ENCODE data around the gene KLHDC3.

Gene KLHDC3

DNA sequence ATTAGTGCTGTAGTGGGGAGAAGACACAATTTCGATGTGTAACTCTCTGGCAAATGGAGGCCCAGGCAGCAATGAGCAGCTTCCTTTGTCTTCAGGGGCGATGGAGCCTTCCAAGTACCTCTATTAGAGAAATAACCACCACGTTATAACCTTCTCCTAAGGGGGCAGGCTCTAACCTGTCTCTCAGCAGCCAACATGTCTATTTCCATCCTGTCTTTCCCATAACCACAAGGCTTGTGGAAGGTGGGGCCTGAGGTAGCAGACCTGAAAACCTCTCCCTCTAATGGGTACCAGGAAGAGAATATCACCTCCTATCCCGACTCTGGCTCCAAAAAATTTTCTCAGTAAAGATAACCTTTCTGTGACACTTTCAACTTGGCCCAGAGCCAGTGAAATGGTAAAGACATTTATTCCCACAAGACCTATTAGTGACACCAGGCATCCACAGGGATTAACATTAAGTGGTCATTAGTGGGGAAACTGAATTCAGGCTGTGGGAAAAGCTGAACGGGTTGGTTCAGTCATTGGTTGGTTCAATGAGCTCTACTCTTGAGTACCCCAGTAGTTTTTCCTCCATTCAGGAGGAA lies 39.0 kb upstream of the KLHDC3 start:
- Histone ChIP-seq H3K36me3 (ENCODE audit: control insufficient read depth, insufficient read depth, low read length) (no peaks in the 10 kb centered on the region), H3K4me1 (ENCODE audit: control insufficient read depth, insufficient read depth, low read length, poor library complexity, severe bottlenecking) (peaks cover 15% of the 10 kb centered on the region), H3K27me3 (replicated peaks; ENCODE audit: control insufficient read depth, insufficient read depth, low read length, poor library complexity, severe bottlenecking) (no peaks in the 10 kb centered on the region), H3K27ac (ENCODE audit: insufficient read depth, low read length, poor library complexity, severe bottlenecking) (no peak overlapping the region), H3K9me3 (ENCODE audit: control insufficient read depth, low read length) (no peaks in the 10 kb centered on the region), H3K4me3 (ENCODE audit: insufficient read depth, low read depth, low read length, poor library complexity, severe bottlenecking) (no peak overlapping the region)
- no peak for DNase-seq

DNA sequence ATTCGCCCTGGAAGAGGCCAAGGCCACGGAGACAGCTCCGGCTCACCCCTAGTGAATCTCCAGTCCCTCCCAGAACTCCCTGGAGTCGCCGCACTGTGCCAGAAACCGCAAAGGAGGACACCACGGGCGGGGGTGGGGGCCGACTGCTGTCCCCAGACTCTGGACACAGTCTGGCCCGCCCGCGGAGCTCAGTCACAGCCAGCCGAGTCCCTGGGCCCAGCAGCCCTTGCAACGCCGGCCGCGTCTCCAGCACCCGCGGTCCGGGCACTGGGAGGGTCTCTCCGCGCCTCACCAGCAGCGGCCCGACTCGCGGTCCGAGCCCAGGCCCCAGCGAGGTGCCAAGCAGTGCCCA lies 35.6 kb upstream of the KLHDC3 start:
- Histone ChIP-seq H3K36me3 (ENCODE audit: control insufficient read depth, insufficient read depth, low read length) (no peaks in the 10 kb centered on the region), H3K4me3 (ENCODE audit: insufficient read depth, low read depth, low read length, poor library complexity, severe bottlenecking) (peak overlapping the region; percentile 80), H3K4me1 (ENCODE audit: control insufficient read depth, insufficient read depth, low read length, poor library complexity, severe bottlenecking) (peaks cover 22% of the 10 kb centered on the region), H3K27me3 (replicated peaks; ENCODE audit: control insufficient read depth, insufficient read depth, low read length, poor library complexity, severe bottlenecking) (no peaks in the 10 kb centered on the region), H3K9me3 (ENCODE audit: control insufficient read depth, low read length) (no peaks in the 10 kb centered on the region), H3K27ac (ENCODE audit: insufficient read depth, low read length, poor library complexity, severe bottlenecking) (peak overlapping the region; percentile 83)
- DNase-seq, result no peak

DNA sequence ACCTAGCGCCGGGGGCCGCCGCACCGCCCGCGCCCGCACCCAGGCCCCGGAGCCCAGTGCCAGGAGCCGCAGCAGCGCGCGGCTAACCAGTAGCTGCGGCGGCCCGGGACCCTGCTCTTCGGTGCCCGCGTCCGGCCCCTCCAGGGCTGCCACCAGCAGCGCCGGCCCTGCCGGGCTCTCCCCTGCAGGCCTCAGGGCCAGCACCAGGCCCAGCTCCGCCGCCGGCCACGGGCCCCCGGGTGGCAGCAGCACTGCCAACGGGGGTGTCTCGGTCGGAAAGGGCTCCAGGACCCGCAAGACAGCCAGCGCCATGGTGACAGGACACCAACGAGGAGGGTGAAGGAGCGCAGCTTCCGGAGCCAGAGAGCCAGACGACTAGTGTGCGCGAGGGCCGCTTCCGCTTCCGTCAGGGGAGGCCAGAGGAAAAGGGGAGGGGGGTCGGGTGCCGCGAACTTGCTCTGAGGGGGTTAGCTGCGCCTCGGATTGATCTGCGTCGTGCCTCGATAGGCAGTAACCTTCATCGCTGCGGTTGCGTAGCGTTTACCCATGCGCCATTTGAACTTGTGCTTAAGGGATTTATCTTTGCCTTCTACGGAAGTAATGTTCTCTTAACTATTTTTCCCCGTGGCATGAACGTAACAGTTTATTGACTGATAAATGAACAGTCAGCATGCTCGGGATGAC lies 35.1 kb upstream of the KLHDC3 start, which contains the start of gene PEX6:
Gene PEX6, minus strand, starts transcription at position 343 of the 684 bp plus-strand sequence. Its CDS starts 31 bp downstream, at position 312.
- Histone ChIP-seq H3K4me1 (ENCODE audit: control insufficient read depth, insufficient read depth, low read length, poor library complexity, severe bottlenecking) (peaks cover 27% of the 10 kb centered on the region), H3K36me3 (ENCODE audit: control insufficient read depth, insufficient read depth, low read length) (no peaks in the 10 kb centered on the region), H3K9me3 (ENCODE audit: control insufficient read depth, low read length) (no peaks in the 10 kb centered on the region), H3K27ac (ENCODE audit: insufficient read depth, low read length, poor library complexity, severe bottlenecking) (peak within 1 kb of the TSS; percentile 83), H3K27me3 (replicated peaks; ENCODE audit: control insufficient read depth, insufficient read depth, low read length, poor library complexity, severe bottlenecking) (no peaks in the 10 kb centered on the region), H3K4me3 (ENCODE audit: insufficient read depth, low read depth, low read length, poor library complexity, severe bottlenecking) (peak within 1 kb of the TSS; percentile 80)
- DNase-seq, result peak; percentile 86 to 90 (median 89)

DNA sequence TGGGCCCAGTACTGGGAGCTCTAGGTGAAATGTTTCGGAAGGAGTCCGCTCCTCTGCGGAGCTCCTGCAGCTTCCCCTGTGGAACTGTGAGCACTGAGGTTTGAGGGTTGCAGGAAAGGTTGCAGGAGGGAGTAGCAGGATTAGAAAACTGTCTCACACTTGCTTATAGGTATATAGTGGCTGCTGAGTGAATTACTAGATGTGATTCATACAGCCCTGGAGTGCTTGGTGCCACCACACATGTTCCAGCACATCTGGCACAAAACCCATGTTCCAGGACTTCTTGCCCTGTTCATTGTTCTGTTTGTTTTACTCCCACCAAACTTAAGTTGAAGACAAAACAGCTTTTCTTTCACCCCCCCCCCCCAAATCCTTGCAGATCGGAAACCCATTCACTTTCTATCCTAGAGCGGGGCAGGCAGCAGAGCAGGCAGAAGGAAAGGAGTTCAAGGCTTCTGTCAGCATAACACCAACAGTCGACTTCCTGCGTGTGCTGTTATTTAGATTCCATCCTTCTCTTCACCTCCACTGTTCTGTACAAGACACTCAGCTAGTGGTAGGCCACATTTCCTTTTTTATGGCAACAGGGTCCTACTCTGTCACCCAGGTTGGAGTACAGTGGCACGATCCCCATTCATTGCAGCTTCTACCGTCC lies 34.4 kb upstream of the KLHDC3 start:
- H3K4me3 ChIP-seq (ENCODE audit: insufficient read depth, low read depth, low read length, poor library complexity, severe bottlenecking), result peak overlapping the region; percentile 80
- no peaks in the 10 kb centered on the region for H3K9me3 ChIP-seq (ENCODE audit: control insufficient read depth, low read length)
- DNase-seq, result no peak
- peak overlapping the region; percentile 83 for H3K27ac ChIP-seq (ENCODE audit: insufficient read depth, low read length, poor library complexity, severe bottlenecking)
- peaks cover 28% of the 10 kb centered on the region for H3K4me1 ChIP-seq (ENCODE audit: control insufficient read depth, insufficient read depth, low read length, poor library complexity, severe bottlenecking)
- H3K27me3 ChIP-seq (replicated peaks; ENCODE audit: control insufficient read depth, insufficient read depth, low read length, poor library complexity, severe bottlenecking), result no peaks in the 10 kb centered on the region
- no peaks in the 10 kb centered on the region for H3K36me3 ChIP-seq (ENCODE audit: control insufficient read depth, insufficient read depth, low read length)

DNA sequence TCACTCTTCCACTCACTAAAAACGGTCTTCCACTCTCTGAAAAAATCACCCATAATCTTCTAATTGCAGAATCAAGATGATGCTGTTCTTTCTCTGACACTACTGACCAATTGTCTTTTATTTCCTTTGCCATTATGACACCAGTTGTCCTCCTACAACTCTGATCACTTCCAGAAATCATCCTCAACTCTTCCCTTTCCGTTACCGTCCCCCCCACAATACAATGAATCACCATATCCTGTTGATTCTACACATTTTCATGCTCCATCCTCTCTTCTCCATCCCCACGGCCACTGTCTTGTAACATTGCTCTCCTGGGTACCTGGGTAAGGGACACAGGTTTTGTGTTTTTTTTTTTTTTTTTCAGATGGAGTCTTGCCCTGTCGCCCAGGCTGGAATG lies 32.2 kb upstream of the KLHDC3 start:
- H3K27ac ChIP-seq (ENCODE audit: insufficient read depth, low read length, poor library complexity, severe bottlenecking), result no peak overlapping the region

DNA sequence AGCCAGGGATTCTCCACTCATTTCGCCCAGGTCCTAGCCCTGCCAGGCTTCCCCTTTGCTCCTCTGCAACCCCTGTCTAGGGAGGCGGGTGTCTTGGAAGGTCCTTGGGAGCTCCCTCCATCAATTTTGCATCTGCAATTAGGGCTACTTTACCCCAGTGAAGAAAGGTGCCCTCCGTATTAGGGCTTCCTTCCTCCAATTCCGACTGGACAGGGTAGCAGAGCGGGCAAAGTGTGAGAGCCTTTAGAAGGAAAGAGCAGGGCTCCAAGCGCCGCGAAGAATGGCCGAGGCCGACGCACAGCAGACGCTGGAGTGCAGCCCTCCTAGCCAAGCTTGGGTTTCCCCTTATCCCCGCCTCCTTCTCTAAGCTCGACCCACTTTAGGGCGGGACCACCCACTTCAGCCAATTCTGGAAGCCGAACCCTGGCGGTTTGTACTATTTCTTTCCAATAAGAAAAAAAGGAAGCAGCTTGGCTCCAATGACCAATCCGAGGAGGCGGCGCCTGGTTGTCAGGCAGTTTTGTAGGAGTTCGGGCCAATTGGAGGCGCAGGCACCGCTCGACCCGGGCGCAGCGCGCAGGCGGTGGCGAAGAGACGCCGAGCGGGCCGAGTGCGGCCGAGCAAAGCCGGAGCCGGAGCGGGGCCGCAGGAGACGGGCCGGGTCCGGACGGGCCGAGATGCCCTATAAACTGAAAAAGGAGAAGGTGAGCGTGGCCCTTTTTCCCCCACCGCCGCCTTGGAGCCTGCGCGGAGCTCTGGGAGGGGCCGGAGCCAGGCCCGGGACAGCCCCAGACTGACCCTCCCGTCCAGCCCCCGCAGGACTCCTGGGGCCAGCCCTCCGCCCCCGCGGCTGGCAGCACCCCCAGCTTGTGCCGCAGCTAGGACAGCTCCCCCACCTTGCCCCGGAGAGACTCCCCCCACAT lies 29.8 kb upstream of the KLHDC3 start, which contains the start of gene PPP2R5D:
Gene PPP2R5D, plus strand, starts transcription at position 570 of the 923 bp plus-strand sequence. Its CDS starts 108 bp downstream, at position 678.
- peaks cover 8% of the 10 kb centered on the region for H3K36me3 ChIP-seq (ENCODE audit: control insufficient read depth, insufficient read depth, low read length)
- peak within 1 kb of the TSS; percentile 95 for H3K4me3 ChIP-seq (ENCODE audit: insufficient read depth, low read depth, low read length, poor library complexity, severe bottlenecking)
- peak within 1 kb of the TSS; percentile 87 for H3K27ac ChIP-seq (ENCODE audit: insufficient read depth, low read length, poor library complexity, severe bottlenecking)
- peak; percentile 92 to 97 (median 97) for DNase-seq
- no peaks in the 10 kb centered on the region for H3K27me3 ChIP-seq (replicated peaks; ENCODE audit: control insufficient read depth, insufficient read depth, low read length, poor library complexity, severe bottlenecking)
- peaks cover 44% of the 10 kb centered on the region for H3K4me1 ChIP-seq (ENCODE audit: control insufficient read depth, insufficient read depth, low read length, poor library complexity, severe bottlenecking)
- no peaks in the 10 kb centered on the region for H3K9me3 ChIP-seq (ENCODE audit: control insufficient read depth, low read length)

More for the DNA sequence above, 32.2 kb upstream of the KLHDC3 start:
- Histone ChIP-seq H3K9me3 (ENCODE audit: control insufficient read depth, low read length) (no peaks in the 10 kb centered on the region), H3K4me3 (ENCODE audit: insufficient read depth, low read depth, low read length, poor library complexity, severe bottlenecking) (no peak overlapping the region), H3K36me3 (ENCODE audit: control insufficient read depth, insufficient read depth, low read length) (no peaks in the 10 kb centered on the region), H3K27me3 (replicated peaks; ENCODE audit: control insufficient read depth, insufficient read depth, low read length, poor library complexity, severe bottlenecking) (no peaks in the 10 kb centered on the region), H3K4me1 (ENCODE audit: control insufficient read depth, insufficient read depth, low read length, poor library complexity, severe bottlenecking) (peaks cover 44% of the 10 kb centered on the region)
- no peak for DNase-seq

DNA sequence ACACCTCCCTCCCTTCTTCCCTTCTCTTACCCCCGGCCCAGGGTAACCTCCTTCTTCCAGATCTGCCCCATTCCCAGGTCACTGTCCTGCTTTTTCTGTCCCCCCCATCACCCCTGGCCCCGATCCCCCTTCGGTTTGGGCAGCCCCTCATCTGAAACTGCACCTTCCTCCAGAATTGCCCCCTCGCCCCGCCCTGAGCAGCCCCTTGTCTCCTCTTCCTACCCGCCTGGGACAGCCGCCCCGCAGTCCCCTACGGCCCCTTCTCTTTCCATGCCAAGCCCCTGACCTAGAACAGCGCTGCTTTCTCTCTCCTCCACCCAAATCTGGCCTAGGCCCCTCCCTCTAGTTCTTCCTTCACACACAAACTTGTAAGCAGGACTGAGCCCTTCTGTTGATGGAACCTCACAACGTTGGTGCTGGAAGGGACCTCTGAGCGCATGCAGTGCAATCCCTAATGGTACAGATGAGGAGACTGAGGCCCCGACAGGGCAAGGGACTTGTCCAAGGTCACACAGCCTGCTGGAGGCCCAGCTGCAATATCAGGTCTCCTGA lies 29.0 kb upstream of the KLHDC3 start:
- no peak for DNase-seq
- Histone ChIP-seq H3K9me3 (ENCODE audit: control insufficient read depth, low read length) (no peaks in the 10 kb centered on the region), H3K4me1 (ENCODE audit: control insufficient read depth, insufficient read depth, low read length, poor library complexity, severe bottlenecking) (peaks cover 40% of the 10 kb centered on the region), H3K27ac (ENCODE audit: insufficient read depth, low read length, poor library complexity, severe bottlenecking) (peak overlapping the region; percentile 85), H3K36me3 (ENCODE audit: control insufficient read depth, insufficient read depth, low read length) (peaks cover 15% of the 10 kb centered on the region), H3K27me3 (replicated peaks; ENCODE audit: control insufficient read depth, insufficient read depth, low read length, poor library complexity, severe bottlenecking) (no peaks in the 10 kb centered on the region), H3K4me3 (ENCODE audit: insufficient read depth, low read depth, low read length, poor library complexity, severe bottlenecking) (peak overlapping the region; percentile 95)

DNA sequence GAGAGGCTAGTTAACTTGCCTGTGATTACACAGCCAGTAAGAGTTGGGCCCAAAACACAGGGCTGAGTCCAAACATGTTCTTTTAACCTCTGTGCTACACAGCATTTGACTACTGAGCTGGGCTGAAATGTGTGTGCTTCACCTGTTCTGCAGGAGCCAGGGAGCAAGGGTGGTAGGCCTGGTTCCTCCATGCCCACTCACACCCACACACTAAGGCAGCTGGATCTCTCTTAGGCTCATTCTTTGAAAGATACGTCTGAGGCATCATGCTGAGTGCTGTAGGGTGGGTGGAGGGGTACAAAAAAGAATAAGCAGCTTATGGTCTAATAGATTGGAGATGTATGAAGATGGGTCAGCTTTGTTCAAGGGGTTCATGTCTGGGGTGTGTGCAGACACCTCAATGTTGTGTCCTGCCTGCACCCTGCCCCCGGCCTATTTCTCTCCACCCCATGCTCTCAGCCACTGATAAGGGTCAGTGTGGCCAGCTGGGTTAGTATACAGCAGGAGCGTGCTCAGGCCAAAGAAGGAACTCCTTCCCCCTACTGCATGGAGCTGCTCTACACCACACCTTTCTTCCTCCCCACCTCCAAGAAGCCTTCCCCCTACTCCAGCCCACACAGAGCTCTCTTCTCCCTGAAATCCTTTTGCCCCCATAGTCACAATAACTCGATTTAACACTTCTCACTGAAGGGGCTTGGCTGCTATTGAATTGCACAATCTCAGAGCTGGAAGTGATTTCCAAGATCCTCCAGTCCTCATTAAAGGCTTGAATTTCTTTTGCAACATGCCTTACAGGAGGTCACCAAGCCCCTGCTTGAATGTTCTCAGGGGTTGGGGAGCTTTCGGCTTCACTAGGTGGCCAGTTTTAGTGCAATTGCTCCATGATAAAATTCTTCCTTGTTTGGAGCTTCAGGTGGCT lies 26.3 kb upstream of the KLHDC3 start:
- peaks cover 33% of the 10 kb centered on the region for H3K4me1 ChIP-seq (ENCODE audit: control insufficient read depth, insufficient read depth, low read length, poor library complexity, severe bottlenecking)
- peaks cover 27% of the 10 kb centered on the region for H3K36me3 ChIP-seq (ENCODE audit: control insufficient read depth, insufficient read depth, low read length)
- H3K9me3 ChIP-seq (ENCODE audit: control insufficient read depth, low read length), result no peaks in the 10 kb centered on the region
- H3K27me3 ChIP-seq (replicated peaks; ENCODE audit: control insufficient read depth, insufficient read depth, low read length, poor library complexity, severe bottlenecking), result no peaks in the 10 kb centered on the region
- no peak overlapping the region for H3K27ac ChIP-seq (ENCODE audit: insufficient read depth, low read length, poor library complexity, severe bottlenecking)
- H3K4me3 ChIP-seq (ENCODE audit: insufficient read depth, low read depth, low read length, poor library complexity, severe bottlenecking), result no peak overlapping the region
- no peak for DNase-seq
